Measurements from ENCODE around the gene PLK4.

The PLK4 gene

DNA sequence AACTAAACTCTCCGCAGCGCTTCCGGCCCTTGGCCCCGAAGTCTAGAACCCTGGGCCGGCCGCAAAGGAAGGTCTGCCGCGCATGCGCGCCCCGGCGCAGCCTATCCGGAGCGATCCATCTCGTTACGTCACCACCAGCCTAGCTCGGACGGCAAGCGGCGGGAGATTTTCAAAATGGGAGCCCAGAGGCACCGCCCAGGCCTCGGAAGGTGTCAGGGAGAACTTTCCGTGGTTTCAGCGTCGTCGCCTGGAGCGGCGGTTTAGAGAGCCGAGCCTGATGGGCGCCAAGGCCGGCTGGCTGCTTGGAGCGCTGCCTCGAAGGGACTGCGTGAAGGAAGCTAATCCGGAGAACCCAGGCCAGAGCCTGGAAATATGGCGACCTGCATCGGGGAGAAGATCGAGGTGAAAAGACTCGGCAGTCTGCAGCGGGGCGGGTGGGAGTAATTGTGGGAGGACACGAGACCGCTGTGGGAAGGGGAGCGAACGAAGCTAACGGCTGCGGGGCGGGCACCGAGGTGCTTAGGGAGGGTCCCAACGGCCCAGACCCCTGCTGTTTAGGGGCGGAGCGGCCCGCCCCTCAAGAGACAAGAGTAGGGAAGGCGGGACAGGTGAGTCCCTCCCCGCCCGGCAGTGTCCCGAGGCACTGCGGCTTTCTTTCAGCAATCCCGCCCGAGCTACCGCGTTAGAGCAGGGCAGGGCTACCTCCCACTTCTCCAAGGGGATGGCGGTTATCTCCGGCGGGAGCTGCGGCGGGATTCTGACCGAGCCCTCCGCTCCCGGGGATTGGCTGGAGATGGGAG, at the start of gene PLK4:
Gene PLK4, plus strand, starts transcription at position 131 of the 800 bp plus-strand sequence. Its CDS starts 242 bp downstream, at position 373.
- Histone ChIP-seq H3K27me3 (replicated peaks; ENCODE audit: control insufficient read depth, insufficient read depth, low read length) (no peaks in the 10 kb centered on the region), H3K36me3 (ENCODE audit: control insufficient read depth, insufficient read depth, low read length, severe bottlenecking) (no peaks in the 10 kb centered on the region), H3K9ac (ENCODE audit: low read length) (peak within 1 kb of the TSS; percentile 89), H3K4me1 (ENCODE audit: control insufficient read depth, insufficient read depth, low read length) (peaks cover 3% of the 10 kb centered on the region), H3K9me3 (ENCODE audit: control insufficient read depth, low read length) (no peaks in the 10 kb centered on the region), H3K4me3 (ENCODE audit: low read length) (peak within 1 kb of the TSS; percentile 96)
- DNase-seq (ENCODE audit: low read depth) = peak; percentile 98

DNA sequence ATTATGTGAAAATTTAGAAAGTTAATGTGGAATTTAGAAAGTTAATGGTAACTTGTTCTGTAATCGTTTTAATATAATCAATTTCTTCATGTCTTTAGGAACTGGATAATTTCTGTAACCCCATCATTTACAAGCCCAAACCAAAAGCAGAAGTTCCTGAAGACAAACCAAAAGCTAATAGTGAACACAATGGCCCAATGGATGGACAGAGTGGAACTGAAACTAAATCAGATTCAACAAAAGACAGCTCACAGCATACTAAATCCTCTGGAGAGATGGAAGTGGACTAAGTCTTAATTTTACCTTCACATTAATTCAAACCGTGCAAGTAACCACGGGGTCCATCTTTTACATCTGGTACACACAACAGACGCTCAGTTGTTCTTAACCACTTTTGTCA, 48.1 kb upstream of the PLK4 start:
- Histone ChIP-seq H3K36me3 (ENCODE audit: control insufficient read depth, insufficient read depth, low read length, severe bottlenecking) (no peaks in the 10 kb centered on the region), H3K4me3 (ENCODE audit: low read length) (no peak overlapping the region)
- DNase-seq (ENCODE audit: low read depth) = no peak

DNA sequence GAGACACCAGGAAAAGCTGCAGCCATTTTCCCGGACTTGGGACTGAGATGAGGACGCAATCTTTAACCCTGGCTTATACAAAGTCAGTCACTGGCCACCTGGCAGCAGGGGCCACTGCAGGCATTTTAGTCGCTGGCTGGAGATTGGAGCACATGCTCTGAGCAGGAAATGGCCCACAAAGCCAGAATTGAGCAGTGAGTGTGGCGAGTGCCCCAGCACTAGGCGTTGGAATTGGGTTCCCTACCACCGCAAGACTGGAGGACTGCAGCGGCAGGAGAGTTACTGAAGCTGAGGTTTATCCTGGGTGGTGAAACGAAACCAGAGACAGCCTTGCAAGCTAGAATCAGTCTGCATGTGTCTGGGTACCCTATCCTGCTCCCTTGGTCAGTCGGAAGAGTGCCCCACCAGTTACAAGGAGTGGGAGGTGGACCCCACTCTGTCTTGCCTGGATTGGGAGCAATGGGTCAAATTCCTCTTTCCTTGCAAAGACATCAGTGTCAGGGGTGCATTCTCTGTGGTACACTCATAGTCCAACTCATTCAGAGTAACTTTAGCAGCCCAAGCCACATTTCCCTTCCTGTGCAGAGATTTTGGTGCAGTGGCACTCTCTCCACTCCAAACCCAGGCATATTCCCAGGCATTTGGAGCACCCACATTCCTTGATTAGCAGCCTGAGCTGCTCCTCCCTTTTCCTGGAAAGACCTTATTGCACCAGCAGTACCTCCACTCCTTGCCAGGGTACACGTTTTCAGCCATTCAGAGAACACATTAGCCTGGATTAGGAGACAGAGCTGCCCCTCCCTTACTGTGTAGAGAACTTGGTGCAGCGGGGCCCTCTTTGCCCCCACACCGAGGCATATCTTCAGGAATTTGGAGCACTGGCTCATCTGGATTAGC, 36.7 kb upstream of the PLK4 start:
- Histone ChIP-seq H3K36me3 (ENCODE audit: control insufficient read depth, insufficient read depth, low read length, severe bottlenecking) (no peaks in the 10 kb centered on the region), H3K4me1 (ENCODE audit: control insufficient read depth, insufficient read depth, low read length) (no peaks in the 10 kb centered on the region), H3K27me3 (replicated peaks; ENCODE audit: control insufficient read depth, insufficient read depth, low read length) (no peaks in the 10 kb centered on the region), H3K9ac (ENCODE audit: low read length) (no peak overlapping the region), H3K9me3 (ENCODE audit: control insufficient read depth, low read length) (peaks cover 18% of the 10 kb centered on the region), H3K4me3 (ENCODE audit: low read length) (no peak overlapping the region)
- no peak for DNase-seq (ENCODE audit: low read depth)

More for the DNA sequence above, 48.1 kb upstream of the PLK4 start:
- H3K9me3 ChIP-seq (ENCODE audit: control insufficient read depth, low read length) = no peaks in the 10 kb centered on the region
- no peaks in the 10 kb centered on the region for H3K27me3 ChIP-seq (replicated peaks; ENCODE audit: control insufficient read depth, insufficient read depth, low read length)
- no peaks in the 10 kb centered on the region for H3K4me1 ChIP-seq (ENCODE audit: control insufficient read depth, insufficient read depth, low read length)
- H3K9ac ChIP-seq (ENCODE audit: low read length) = no peak overlapping the region

DNA sequence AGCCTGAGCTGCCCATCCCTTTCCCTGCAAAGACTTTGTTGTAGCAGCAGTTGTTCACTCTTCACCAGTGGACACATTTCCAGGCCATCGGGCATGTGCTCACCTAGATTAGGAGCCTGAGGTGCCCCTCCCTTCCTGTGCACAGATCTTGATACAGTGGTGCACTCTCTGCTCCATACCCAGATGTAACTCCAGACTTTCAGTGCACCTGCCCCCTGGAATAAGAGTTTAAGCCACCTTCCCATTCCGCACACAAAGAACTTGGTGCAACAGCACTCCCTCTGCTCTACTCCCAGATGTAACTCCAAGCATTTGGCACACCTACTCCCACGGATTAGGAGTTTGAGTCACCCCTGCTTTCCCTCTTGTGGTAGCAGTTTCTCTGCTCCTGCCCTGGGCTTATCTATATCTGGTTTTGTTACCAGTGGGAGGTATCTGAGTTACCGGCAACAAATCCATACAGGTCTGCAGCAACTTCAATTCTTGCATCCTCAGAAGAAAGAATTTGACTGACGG, 36.0 kb upstream of the PLK4 start:
- Histone ChIP-seq H3K9me3 (ENCODE audit: control insufficient read depth, low read length) (peaks cover 25% of the 10 kb centered on the region), H3K4me1 (ENCODE audit: control insufficient read depth, insufficient read depth, low read length) (no peaks in the 10 kb centered on the region), H3K36me3 (ENCODE audit: control insufficient read depth, insufficient read depth, low read length, severe bottlenecking) (no peaks in the 10 kb centered on the region), H3K27me3 (replicated peaks; ENCODE audit: control insufficient read depth, insufficient read depth, low read length) (no peaks in the 10 kb centered on the region), H3K4me3 (ENCODE audit: low read length) (no peak overlapping the region), H3K9ac (ENCODE audit: low read length) (no peak overlapping the region)
- DNase-seq (ENCODE audit: low read depth) = no peak

DNA sequence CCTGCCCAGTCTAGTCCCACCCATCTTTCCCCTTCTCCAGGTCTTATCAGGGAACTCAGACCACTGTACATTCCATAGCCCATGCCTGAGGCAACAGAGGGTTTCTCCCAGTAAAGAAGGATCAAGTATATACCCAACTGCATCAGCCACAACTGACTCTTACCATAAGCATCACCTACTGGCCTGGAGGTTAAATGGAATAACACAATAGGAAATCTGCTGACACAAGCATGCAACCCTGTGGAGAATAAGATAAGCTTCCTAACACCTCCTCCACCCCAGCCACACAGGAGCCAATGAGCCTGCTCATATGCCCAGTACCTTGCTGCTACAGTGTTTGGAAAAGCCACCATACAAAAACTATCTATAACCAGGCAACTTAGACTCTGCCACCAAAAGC, 34.6 kb upstream of the PLK4 start:
- H3K4me3 ChIP-seq (ENCODE audit: low read length) = no peak overlapping the region

DNA sequence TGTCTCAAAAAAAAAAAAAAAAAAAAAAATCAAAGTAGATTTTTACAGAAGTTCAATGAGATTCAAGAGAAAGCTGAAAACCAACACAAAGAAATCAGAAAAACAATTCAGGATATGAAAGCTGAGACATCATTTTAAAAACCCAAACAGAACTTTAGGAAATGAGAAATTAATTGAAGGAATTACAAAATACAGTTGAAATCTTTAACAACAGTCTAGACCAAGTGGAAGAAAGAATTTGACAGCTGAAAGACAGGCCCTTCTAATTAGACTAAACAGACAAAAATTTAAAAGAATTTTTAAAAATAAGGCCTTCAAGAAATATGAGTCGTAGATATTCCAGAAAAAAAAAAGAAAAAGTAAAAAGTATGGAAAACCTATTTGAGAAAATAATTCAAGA, 33.9 kb upstream of the PLK4 start:
- no peaks in the 10 kb centered on the region for H3K36me3 ChIP-seq (ENCODE audit: control insufficient read depth, insufficient read depth, low read length, severe bottlenecking)
- H3K27me3 ChIP-seq (replicated peaks; ENCODE audit: control insufficient read depth, insufficient read depth, low read length) = no peaks in the 10 kb centered on the region
- H3K4me1 ChIP-seq (ENCODE audit: control insufficient read depth, insufficient read depth, low read length) = no peaks in the 10 kb centered on the region
- no peak for DNase-seq (ENCODE audit: low read depth)
- no peak overlapping the region for H3K4me3 ChIP-seq (ENCODE audit: low read length)
- H3K9ac ChIP-seq (ENCODE audit: low read length) = no peak overlapping the region
- peaks cover 37% of the 10 kb centered on the region for H3K9me3 ChIP-seq (ENCODE audit: control insufficient read depth, low read length)

More for the DNA sequence above, 34.6 kb upstream of the PLK4 start:
- Histone ChIP-seq H3K27me3 (replicated peaks; ENCODE audit: control insufficient read depth, insufficient read depth, low read length) (no peaks in the 10 kb centered on the region), H3K36me3 (ENCODE audit: control insufficient read depth, insufficient read depth, low read length, severe bottlenecking) (no peaks in the 10 kb centered on the region), H3K4me1 (ENCODE audit: control insufficient read depth, insufficient read depth, low read length) (no peaks in the 10 kb centered on the region), H3K9me3 (ENCODE audit: control insufficient read depth, low read length) (peaks cover 37% of the 10 kb centered on the region), H3K9ac (ENCODE audit: low read length) (no peak overlapping the region)
- DNase-seq (ENCODE audit: low read depth) = no peak

DNA sequence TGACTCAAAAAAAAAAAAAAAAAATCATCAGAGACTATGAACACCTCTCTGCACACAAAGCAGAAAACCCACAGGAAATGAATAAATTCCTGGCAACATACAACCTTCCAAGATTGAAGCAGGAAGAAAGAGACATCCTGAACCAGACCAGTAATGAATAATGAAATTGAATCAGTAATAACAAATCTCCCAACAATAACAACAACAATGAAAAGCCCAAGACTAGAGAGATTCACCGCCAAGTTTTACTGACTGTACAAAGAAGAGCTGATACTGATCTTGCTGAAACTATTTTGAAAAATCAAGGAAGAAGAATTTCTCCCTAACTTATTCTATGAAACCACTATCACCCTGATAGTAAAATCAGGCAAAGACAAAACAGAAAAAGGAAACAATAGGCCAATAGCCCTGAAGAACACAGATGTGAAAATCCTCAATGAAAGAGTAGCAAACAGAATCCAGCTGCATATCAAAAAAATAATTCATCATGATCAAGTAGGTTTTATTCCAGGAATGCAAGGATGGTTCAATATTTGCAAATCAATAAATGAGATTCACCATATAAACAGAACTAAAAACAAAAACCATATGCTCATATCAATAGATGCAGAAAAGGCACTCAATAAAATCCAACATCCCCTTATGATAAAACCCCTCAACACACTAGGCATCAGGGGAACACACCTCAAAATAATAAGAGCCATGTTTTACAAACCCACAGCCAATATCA, 31.0 kb upstream of the PLK4 start:
- H3K9ac ChIP-seq (ENCODE audit: low read length) = no peak overlapping the region
- DNase-seq (ENCODE audit: low read depth) = peak; percentile 10
- H3K27me3 ChIP-seq (replicated peaks; ENCODE audit: control insufficient read depth, insufficient read depth, low read length) = no peaks in the 10 kb centered on the region
- H3K36me3 ChIP-seq (ENCODE audit: control insufficient read depth, insufficient read depth, low read length, severe bottlenecking) = no peaks in the 10 kb centered on the region
- no peaks in the 10 kb centered on the region for H3K4me1 ChIP-seq (ENCODE audit: control insufficient read depth, insufficient read depth, low read length)
- H3K4me3 ChIP-seq (ENCODE audit: low read length) = peak overlapping the region; percentile 24
- peaks cover 37% of the 10 kb centered on the region for H3K9me3 ChIP-seq (ENCODE audit: control insufficient read depth, low read length)

DNA sequence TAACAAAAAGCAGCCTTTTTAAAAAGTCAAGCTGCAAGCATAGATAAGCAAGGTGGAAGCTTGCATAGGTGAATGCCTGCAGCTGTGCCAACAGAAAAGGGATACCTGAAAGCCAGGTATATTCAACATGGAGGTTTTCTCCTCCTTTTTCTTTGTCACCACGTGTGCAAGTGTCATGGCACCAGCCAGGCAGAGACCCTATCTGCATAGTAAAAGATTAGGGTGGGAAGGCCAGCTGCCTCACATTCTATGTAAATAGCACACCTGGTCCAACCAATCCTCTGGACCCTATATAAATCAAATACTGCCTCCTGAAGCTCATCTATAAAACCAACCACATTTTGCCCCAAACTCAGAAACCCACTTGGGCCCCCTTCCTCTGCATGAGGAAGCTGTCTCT, 28.0 kb upstream of the PLK4 start:
- Histone ChIP-seq H3K36me3 (ENCODE audit: control insufficient read depth, insufficient read depth, low read length, severe bottlenecking) (no peaks in the 10 kb centered on the region), H3K27me3 (replicated peaks; ENCODE audit: control insufficient read depth, insufficient read depth, low read length) (no peaks in the 10 kb centered on the region), H3K9ac (ENCODE audit: low read length) (no peak overlapping the region), H3K4me1 (ENCODE audit: control insufficient read depth, insufficient read depth, low read length) (peaks cover 11% of the 10 kb centered on the region), H3K4me3 (ENCODE audit: low read length) (no peak overlapping the region), H3K9me3 (ENCODE audit: control insufficient read depth, low read length) (peaks cover 27% of the 10 kb centered on the region)
- DNase-seq (ENCODE audit: low read depth) = no peak

DNA sequence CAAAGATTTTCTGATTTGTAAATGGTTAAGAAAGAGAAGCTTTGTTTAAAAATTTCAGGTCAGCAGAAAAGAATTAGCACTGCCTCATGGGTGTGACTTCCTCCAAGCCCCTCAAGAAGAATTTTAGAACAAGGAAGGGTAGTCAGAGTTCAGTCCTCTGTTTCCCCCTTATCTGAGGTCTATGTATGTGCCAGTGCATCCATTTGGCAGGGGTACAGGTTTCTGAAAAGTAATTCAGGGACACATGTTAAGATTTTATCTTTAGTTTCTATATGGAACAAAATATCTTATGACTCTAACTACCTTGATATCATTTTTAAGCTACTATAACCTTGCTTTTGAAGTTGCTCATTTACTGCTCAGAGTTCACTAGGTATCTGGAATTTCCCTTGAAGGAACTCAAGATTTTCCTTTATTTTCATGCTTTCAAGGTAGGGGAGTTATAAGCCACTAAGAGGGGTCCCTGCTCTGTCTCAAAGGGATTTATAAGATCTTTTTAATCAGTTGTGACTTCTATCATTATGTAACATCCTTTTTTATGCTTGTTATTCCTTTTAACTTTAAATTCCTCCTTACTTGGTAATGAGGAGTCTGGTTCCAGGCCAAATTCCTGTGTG, 24.4 kb upstream of the PLK4 start:
- Histone ChIP-seq H3K9me3 (ENCODE audit: control insufficient read depth, low read length) (no peaks in the 10 kb centered on the region), H3K27me3 (replicated peaks; ENCODE audit: control insufficient read depth, insufficient read depth, low read length) (no peaks in the 10 kb centered on the region), H3K4me3 (ENCODE audit: low read length) (no peak overlapping the region), H3K9ac (ENCODE audit: low read length) (no peak overlapping the region), H3K4me1 (ENCODE audit: control insufficient read depth, insufficient read depth, low read length) (peaks cover 11% of the 10 kb centered on the region), H3K36me3 (ENCODE audit: control insufficient read depth, insufficient read depth, low read length, severe bottlenecking) (no peaks in the 10 kb centered on the region)
- DNase-seq (ENCODE audit: low read depth) = no peak

DNA sequence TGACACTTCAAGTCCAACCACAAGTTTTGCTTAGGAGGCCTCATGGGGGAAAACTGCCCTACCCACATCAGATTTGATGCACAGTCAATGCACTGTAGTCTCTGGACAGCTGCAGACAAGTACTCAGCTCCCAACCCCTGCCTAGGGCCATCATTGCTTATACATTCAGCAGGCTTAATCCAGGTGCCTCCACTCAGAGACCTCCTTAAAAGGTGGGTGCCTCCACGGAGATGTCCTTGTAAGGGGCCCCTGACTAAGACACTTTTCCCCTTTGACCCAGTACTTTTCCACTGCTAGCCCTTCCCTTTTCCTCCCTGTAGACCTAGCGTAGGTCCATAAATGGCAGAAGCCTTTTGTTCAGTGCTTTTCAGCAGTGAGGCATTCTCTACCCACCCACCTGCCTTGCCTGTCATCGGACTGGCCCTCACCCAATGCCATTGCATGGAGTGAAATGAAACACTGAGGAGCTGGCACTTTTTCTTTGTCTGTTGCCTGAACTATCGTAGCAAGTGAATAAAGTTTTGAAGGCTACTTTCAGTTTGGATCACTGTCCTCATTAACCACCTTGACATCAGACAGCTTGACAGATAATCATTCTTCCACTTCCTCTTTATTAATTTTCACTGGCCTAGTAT, 23.8 kb upstream of the PLK4 start:
- H3K4me1 ChIP-seq (ENCODE audit: control insufficient read depth, insufficient read depth, low read length) = peaks cover 11% of the 10 kb centered on the region

More for the DNA sequence above, 23.8 kb upstream of the PLK4 start:
- Histone ChIP-seq H3K36me3 (ENCODE audit: control insufficient read depth, insufficient read depth, low read length, severe bottlenecking) (no peaks in the 10 kb centered on the region), H3K27me3 (replicated peaks; ENCODE audit: control insufficient read depth, insufficient read depth, low read length) (no peaks in the 10 kb centered on the region), H3K4me3 (ENCODE audit: low read length) (no peak overlapping the region), H3K9me3 (ENCODE audit: control insufficient read depth, low read length) (no peaks in the 10 kb centered on the region), H3K9ac (ENCODE audit: low read length) (no peak overlapping the region)
- DNase-seq (ENCODE audit: low read depth) = peak; percentile 78

Data from adipocyte (in vitro differentiated cells).